Measurements from ENCODE around the gene USP12.
"Not testable (repeated sequence)": the region's sequence is repeated elsewhere in the genome, so short reads cannot be mapped to it uniquely, and the experiment has no call there.

USP12 gene

GRCh38 chr13:27149702-27150101 is 21.9 kb downstream of the USP12 start:
- DNase-seq (ENCODE audit: low spot score), result no peak

GRCh38 chr13:27148900-27149299 is 22.7 kb downstream of the USP12 start:
- no peak for DNase-seq (ENCODE audit: low spot score)

- no peak for DNase-seq (ENCODE audit: low spot score)
Observed at GRCh38 chr13:27147530-27148170, 24.0 kb downstream of the USP12 start.

- DNase-seq (ENCODE audit: low spot score), result no peak
Observed at GRCh38 chr13:27141746-27142145, 29.9 kb downstream of the USP12 start.

GRCh38 chr13:27141159-27141558 is 30.5 kb downstream of the USP12 start:
- not testable (repeated sequence) for DNase-seq (ENCODE audit: low spot score)

GRCh38 chr13:27140060-27140459 is 31.6 kb downstream of the USP12 start:
- no peak for DNase-seq (ENCODE audit: low spot score)

- no peak for DNase-seq (ENCODE audit: low spot score)
Observed at GRCh38 chr13:27139565-27139964, 32.0 kb downstream of the USP12 start.

- no peak for DNase-seq (ENCODE audit: low spot score)
Observed at GRCh38 chr13:27138457-27139093, 33.0 kb downstream of the USP12 start.

- no peak for DNase-seq (ENCODE audit: low spot score)
Observed at GRCh38 chr13:27137759-27138158, 33.9 kb downstream of the USP12 start.

GRCh38 chr13:27135023-27135422 is 36.6 kb downstream of the USP12 start:
- DNase-seq (ENCODE audit: low spot score), result no peak

GRCh38 chr13:27133889-27134288 is 37.7 kb downstream of the USP12 start:
- no peak for DNase-seq (ENCODE audit: low spot score)

GRCh38 chr13:27132538-27132937 is 39.1 kb downstream of the USP12 start:
- DNase-seq (ENCODE audit: low spot score), result no peak

- DNase-seq (ENCODE audit: low spot score), result no peak
Observed at GRCh38 chr13:27131906-27132305, 39.7 kb downstream of the USP12 start.

- DNase-seq (ENCODE audit: low spot score), result no peak
Observed at GRCh38 chr13:27130979-27131623, 40.5 kb downstream of the USP12 start.

GRCh38 chr13:27130223-27130978 is 41.2 kb downstream of the USP12 start:
- no peak for DNase-seq (ENCODE audit: low spot score)

GRCh38 chr13:27128825-27129627 is 42.6 kb downstream of the USP12 start:
- DNase-seq (ENCODE audit: low spot score), result peak; percentile 18

- no peak for DNase-seq (ENCODE audit: low spot score)
Observed at GRCh38 chr13:27126859-27127258, 44.8 kb downstream of the USP12 start.

- DNase-seq (ENCODE audit: low spot score), result no peak
Observed at GRCh38 chr13:27125357-27126282, 46.0 kb downstream of the USP12 start.

- DNase-seq (ENCODE audit: low spot score), result no peak
Observed at GRCh38 chr13:27124571-27124970, 47.0 kb downstream of the USP12 start.

GRCh38 chr13:27123445-27123844 is 48.2 kb downstream of the USP12 start:
- DNase-seq (ENCODE audit: low spot score), result not testable (repeated sequence)

GRCh38 chr13:27122036-27122435 is 49.6 kb downstream of the USP12 start:
- no peak for DNase-seq (ENCODE audit: low spot score)
